Left forelimb (tissue), 1 donor: Measurements from ENCODE around the gene POLN.
"Not testable (repeated sequence)": the region's sequence is repeated elsewhere in the genome, so short reads cannot be mapped to it uniquely, and the experiment has no call there.

ENCODE experiments used
- DNase-seq: peaks from one replicate; pipeline ENCODE4 v3.0.0-alpha.2; 2018; ENCODE audit warnings: low spot score

The POLN gene

GRCh38 chr4:2166253-2166652 lies 75.7 kb downstream of the POLN start:
- no peak for DNase-seq

GRCh38 chr4:2165391-2165790 lies 76.5 kb downstream of the POLN start:
- no peak for DNase-seq

GRCh38 chr4:2163311-2163821 lies 78.6 kb downstream of the POLN start:
- DNase-seq, result no peak

GRCh38 chr4:2161092-2161703 lies 80.7 kb downstream of the POLN start:
- not testable (repeated sequence) for DNase-seq

- no peak for DNase-seq
These were observed 82.0 kb downstream of the POLN start for GRCh38 chr4:2159931-2160330.

GRCh38 chr4:2155246-2155645 lies 86.7 kb downstream of the POLN start:
- DNase-seq, result no peak

GRCh38 chr4:2154215-2154740 lies 87.6 kb downstream of the POLN start:
- no peak for DNase-seq

GRCh38 chr4:2151544-2151943 lies 90.4 kb downstream of the POLN start:
- no peak for DNase-seq

- no peak for DNase-seq
These were observed 91.8 kb downstream of the POLN start for GRCh38 chr4:2150076-2150475.

GRCh38 chr4:2142630-2143427 lies 99.1 kb downstream of the POLN start:
- DNase-seq, result no peak

- DNase-seq, result no peak
These were observed 100.0 kb downstream of the POLN start for GRCh38 chr4:2141762-2142451.

GRCh38 chr4:2141022-2141761 lies 100.7 kb downstream of the POLN start:
- DNase-seq, result no peak

- no peak for DNase-seq
These were observed 102.9 kb downstream of the POLN start for GRCh38 chr4:2138846-2139500.

GRCh38 chr4:2136726-2137125 lies 105.2 kb downstream of the POLN start:
- no peak for DNase-seq

GRCh38 chr4:2135083-2135482 lies 106.8 kb downstream of the POLN start:
- no peak for DNase-seq

- no peak for DNase-seq
These were observed 109.5 kb downstream of the POLN start for GRCh38 chr4:2132438-2132837.

GRCh38 chr4:2127609-2128332 lies 114.2 kb downstream of the POLN start:
- DNase-seq, result no peak

GRCh38 chr4:2126309-2127043 lies 115.4 kb downstream of the POLN start:
- no peak for DNase-seq

GRCh38 chr4:2125831-2126230 lies 116.1 kb downstream of the POLN start:
- no peak for DNase-seq

- no peak for DNase-seq
These were observed 116.9 kb downstream of the POLN start for GRCh38 chr4:2125023-2125422.
